Activated gamma-delta T cell (primary cell): Measurements from ENCODE around the gene DGKA.
A peak's percentile ranks its signal among the peaks of the same experiment; 100 is the strongest.

ENCODE experiments used
- DNase-seq: peaks from one replicate; lab custom pipeline; 2025; lab: John Stamatoyannopoulos, UW

DGKA gene

DNA sequence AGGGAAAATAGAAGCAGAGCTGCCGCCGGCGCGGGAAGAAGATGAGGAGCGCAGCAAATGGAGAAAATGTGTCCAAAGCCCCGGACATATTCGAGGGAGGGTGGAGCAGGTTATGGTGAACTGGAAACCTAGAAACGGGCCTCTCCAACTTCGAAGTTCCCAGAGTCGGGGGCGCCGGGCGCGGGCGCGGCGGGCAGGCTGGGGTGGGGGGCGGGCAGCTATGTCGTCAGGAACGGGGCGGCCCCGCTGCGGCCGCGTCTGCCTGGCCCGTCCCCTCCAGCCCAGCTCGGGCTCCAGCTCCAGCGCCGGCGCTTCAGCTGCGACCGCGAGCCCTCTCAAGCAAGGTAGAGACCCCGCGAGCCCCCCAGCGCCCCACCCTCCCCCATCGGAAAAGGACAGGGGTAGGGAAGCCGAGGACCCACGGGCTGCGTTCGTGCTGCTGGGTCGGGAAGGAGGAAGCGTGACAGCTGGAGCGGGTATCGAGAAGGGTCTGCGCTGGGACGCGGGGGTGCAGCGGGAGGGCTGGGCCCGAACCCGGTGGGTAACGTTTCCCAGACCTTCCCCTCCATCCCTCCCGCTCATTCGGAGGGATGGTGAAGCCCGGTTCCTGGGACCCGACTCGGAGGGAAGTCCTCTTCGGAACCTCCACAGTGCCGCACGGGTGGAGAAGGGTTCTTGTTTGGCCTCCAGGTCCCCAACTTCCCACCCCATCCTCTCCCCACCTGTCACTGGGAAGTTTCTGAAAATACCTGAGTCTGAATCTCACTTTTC, 1.0 kb downstream of the DGKA start:
- DNase-seq: peak; percentile 40

GRCh38 chr12:55932551-55932910, 1.6 kb downstream of the DGKA start:
- no peak for DNase-seq

- no peak for DNase-seq
These were observed 2.3 kb downstream of the DGKA start for GRCh38 chr12:55933169-55933798.

- DNase-seq: no peak
These were observed 3.1 kb downstream of the DGKA start for GRCh38 chr12:55933799-55934742.

GRCh38 chr12:55934773-55935172, 3.8 kb downstream of the DGKA start:
- DNase-seq: no peak

GRCh38 chr12:55935738-55936151, 4.8 kb downstream of the DGKA start:
- no peak for DNase-seq

- no peak for DNase-seq
These were observed 7.0 kb downstream of the DGKA start for GRCh38 chr12:55937981-55938380.

GRCh38 chr12:55938826-55939501, 8.0 kb downstream of the DGKA start:
- DNase-seq: no peak

DNA sequence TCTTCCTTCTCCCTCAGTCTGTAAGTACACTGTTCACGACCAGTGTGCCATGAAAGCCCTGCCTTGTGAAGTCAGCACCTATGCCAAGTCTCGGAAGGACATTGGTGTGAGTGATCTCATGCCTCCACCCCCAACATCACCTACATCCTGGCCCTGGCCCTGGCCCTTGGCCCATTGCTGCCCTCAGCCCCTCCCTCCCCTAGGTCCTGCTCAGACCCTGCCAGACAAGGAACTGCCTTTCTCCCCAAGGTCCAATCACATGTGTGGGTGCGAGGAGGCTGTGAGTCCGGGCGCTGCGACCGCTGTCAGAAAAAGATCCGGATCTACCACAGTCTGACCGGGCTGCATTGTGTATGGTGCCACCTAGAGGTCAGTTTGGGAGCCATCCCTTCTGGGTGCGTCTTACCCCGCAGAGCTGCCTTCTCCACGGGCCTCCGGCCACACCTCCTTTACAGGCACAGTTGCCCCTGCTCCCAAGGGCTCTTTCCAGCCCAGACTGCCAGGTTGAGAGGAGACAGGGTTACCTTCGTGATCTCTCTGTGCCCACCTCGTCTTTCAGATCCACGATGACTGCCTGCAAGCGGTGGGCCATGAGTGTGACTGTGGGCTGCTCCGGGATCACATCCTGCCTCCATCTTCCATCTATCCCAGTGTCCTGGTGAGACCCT, 9.2 kb downstream of the DGKA start:
- DNase-seq: no peak

DNA sequence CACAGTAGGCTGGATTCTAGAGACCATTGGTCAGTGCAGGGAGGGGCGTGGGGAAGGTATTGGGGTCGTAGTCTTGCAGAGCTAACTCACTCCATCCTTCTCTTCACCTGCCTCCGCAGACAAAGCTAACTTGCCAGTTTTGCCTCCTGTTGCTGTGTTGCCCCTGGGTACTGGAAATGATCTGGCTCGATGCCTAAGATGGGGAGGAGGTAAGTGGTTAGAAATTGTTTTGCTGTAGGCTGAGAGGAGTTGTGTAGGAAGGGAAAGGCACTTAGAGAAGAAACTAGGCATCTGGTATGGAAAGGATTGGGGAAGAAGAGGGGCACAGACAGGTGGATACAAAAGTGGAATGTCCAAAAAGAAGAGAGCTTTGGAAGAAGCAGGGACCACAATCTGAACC, 11.1 kb downstream of the DGKA start:
- DNase-seq: no peak

DNA sequence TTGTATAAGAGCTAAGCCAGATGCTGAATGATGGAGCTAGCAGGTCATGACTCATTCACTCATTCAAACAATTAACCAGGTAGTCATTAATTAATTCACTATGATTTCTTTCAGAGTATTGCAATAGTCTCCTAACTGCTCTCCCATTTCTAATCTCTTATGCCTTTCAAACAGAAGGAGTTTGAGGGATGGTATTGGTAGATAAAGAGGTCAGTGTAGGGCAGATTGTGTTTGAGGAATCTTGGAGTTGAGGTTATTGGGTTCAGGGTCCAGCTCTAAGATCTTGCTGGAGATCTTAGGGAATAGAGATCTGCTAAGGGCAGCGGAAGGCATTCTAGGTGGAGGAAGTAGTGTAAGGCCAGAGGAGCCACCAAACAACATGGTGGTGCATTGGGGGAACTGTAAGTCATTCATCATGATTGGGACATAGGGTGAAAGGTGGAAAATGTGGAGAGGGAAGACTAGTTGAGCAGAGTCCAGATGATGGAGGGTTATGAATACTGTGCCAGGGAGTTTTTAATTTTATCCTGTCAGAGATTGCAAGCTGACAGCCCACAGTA, 11.7 kb downstream of the DGKA start:
- DNase-seq: no peak

DNA sequence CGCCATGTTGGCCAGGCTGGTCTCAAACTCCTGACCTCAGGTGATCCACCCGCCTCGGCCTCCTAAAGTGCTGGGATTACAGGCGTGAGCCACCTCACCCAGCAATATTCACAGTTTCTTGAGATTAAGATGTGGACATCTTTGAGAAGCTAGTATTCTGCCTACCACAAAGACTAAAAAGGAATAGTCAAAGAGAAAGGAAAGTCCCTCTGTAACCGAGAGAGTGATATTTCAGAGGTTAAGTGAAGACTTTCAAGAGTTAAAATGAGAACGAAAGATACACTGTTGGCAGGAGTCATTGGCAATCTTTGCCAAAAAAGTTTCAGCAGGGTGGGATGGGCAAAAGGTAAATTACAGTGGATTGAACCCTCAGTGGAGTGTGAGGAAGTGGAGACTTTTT, 15.6 kb downstream of the DGKA start:
- DNase-seq: no peak

GRCh38 chr12:55955344-55955743, 24.4 kb downstream of the DGKA start:
- no peak for DNase-seq

- no peak for DNase-seq
These were observed 25.0 kb downstream of the DGKA start for GRCh38 chr12:55955800-55956508.

GRCh38 chr12:55957106-55957859, 26.3 kb downstream of the DGKA start:
- DNase-seq: no peak

GRCh38 chr12:55963760-55964159, 32.8 kb downstream of the DGKA start:
- no peak for DNase-seq

GRCh38 chr12:55965240-55965639, 34.3 kb downstream of the DGKA start:
- no peak for DNase-seq

DNA sequence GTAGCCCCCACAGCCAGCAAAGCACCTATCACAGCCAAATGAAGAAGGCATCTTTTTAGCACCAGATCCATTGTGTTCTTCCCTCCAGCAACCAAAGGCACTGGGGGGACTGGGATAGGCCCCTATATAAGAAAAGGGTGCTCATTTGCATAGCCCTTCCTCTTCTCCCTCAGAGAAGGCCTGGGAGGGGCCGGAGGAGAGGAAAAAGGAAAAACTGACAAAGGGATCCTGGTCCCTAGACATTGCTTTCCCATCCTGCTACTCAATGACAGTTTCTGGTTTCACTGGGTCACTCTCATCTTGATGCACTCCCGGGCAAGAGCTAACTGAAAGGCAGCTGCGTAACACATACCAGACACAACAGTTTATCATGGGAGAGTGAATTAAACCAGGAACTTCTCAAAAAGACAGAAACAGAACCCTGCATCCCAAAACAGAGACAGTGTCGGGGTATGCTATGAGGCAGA, 35.0 kb downstream of the DGKA start, which contains the start of gene PMEL:
Gene PMEL, minus strand, starts transcription at position 102 of the 467 bp plus-strand sequence. Its CDS starts 31 bp downstream, at position 71.
- no peak for DNase-seq
